ENCODE measurements around the gene NOXO1. TPM values are rescaled to one million over a fixed set of nuclear protein-coding genes. Genes with fewer than 3 reads are reported as not detected.

NOXO1 gene, protein sequence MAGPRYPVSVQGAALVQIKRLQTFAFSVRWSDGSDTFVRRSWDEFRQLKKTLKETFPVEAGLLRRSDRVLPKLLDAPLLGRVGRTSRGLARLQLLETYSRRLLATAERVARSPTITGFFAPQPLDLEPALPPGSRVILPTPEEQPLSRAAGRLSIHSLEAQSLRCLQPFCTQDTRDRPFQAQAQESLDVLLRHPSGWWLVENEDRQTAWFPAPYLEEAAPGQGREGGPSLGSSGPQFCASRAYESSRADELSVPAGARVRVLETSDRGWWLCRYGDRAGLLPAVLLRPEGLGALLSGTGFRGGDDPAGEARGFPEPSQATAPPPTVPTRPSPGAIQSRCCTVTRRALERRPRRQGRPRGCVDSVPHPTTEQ
- total RNA-seq, result 0.14 TPM in 1 of 2 replicates, not detected in the other

DNA sequence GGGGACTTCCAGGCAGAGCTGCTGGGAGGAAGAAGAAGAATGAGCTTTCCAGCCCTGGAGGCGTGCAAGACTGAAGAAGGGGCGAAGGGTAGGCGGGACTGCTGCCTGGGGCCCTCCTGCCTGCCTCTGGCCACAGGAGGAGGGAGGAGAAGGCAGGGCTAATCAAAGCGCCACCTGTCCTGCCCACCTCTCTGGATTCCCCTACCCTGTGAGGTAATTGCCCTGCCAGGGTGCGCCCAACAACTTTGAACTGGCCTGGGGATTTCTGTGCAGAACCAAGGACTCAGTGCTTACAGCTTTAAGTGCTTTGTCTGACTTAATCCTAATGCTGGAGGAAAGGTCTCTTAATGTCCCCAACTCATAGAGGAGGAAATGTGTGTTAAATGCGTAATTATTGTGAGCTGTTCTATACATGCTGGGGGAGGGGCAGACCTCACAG lies at the start of gene NOXO1:
Gene NOXO1, minus strand, starts transcription at position 72 of the 439 bp plus-strand sequence. CDS start 290 bp downstream, outside the sequence.

DNA sequence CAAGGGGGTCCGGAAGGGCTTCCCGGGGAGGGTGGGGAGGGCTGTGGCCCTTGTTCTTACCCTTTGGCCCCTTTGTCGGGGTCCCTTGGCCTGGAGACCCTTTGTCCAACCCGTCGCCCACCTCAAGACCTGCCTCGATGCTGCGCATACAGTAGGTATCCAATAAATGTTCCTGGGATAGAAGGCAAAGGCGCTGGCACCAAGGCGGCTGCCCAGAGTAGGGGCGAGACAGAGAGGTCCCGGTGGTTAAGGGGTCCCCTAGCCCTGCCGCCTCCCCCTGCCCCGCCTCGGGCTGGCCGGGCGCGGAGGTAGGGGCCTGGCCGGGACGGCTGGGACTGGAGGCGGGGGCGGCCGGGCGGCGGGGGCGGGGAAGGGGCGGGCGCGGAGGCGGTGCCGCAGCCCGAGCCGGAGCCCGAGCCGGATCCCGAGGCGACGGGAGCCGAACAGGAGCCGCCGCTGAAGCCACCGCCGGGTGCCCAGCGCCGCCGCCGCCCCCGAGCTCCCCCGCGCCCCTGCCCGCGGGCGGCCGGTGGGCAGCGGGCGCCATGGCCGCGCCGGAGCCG lies 45.3 kb upstream of the NOXO1 start, which contains the start of gene NHERF2:
Gene NHERF2, plus strand, starts transcription at position 442 of the 563 bp plus-strand sequence. Its CDS starts 104 bp downstream, at position 546.

DNA sequence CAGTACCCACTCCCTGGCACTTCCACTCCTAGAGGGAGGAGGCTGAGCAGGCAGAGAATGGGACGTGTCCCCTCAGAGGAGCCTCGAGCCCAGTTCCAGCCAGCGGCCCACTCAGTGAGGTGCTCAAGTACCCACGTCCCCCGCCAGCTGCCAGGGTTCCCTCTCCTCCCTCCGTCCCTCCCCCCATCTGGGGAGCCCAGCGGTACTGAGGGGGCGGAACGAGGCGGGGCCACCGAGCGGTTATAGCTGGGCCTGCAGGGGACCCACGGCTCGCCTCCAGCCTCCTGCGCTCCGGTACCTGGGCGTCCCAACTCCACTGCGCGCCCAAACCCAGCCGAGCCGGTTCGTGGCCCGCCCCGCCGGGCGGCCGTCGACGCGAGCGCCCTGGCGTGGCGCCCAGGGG lies 38.2 kb upstream of the NOXO1 start, which contains the start of gene NPW:
Gene NPW, plus strand, starts transcription at position 268 of the 403 bp plus-strand sequence.

DNA sequence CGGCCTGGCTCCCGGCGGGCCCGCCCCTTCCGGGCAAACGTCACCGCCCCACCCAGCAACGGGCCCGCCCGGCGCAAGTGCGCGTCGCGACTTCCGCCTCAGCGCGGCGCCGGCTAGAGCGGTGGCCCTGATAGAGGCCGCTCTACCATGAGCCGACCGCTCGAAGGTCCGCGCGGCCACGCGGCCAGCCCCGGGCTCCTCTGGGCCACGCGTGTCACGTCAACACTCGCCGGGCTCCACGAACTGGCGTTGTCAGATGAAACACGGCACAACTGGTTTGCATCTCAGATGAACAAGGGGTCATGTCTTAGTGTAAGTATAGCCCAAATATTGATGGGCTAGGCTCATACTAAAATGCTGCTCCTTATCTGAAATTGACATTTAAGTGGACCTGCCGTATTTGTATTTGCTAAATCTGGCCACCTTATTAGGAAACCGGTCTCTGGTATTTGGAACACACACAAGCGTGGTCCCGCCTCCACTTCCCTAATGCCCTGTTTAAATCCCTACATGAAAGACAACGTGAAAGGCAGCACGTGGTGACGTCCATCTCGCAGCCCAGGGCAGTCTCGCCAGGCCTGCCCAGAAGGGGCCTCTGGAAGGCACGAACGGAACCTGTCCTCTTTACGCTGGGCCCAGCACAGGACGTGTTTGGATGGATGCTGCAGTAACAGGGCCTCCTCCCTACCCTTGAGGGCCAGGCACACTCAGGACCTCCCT lies 28.7 kb upstream of the NOXO1 start, which contains the start of gene ZNF598:
Gene ZNF598, minus strand, starts transcription at position 31 of the 720 bp plus-strand sequence.

DNA sequence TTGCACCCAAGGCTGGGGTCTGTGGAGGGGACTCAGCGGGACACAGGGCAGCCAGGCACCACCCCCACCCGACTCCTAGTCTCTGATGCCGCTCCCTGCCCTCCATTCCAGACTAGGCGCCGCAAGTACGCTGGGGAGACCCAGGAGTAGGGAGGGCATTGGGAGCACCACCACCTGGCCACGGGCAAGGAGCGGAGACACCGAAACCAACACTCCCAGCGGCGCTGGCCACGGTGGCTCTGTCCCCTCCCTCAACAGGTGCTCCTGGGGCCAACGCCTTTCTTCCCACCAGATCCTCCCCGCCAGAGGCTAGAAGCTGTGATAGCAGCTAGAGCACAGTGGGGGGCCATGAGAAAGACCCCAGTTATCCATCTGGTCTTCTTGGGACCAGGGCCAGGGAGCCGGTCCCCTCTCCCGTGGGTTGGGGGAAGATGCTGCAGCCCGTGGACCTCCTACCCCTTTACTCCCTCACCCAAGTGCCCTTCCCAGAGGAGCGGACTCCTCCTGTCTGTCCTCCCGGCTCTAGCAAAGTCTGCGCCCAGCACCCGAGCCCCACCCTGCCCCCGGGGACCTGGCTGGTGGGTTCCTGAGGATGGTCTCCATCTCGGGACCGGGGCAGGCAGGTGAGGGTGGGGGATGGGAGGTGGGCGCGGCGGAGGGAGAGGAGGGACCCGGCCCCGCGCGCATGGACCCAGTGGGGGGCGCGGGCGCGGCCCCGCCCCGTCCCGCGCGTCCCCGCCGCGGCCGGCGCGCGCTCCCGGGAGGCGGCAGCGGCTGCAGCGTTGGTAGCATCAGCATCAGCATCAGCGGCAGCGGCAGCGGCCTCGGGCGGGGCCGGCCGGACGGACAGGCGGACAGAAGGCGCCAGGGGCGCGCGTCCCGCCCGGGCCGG lies 8.2 kb upstream of the NOXO1 start, which contains the start of gene SYNGR3:
Gene SYNGR3, plus strand, starts transcription at position 762 of the 892 bp plus-strand sequence. CDS start 133 bp downstream, outside the sequence.

DNA sequence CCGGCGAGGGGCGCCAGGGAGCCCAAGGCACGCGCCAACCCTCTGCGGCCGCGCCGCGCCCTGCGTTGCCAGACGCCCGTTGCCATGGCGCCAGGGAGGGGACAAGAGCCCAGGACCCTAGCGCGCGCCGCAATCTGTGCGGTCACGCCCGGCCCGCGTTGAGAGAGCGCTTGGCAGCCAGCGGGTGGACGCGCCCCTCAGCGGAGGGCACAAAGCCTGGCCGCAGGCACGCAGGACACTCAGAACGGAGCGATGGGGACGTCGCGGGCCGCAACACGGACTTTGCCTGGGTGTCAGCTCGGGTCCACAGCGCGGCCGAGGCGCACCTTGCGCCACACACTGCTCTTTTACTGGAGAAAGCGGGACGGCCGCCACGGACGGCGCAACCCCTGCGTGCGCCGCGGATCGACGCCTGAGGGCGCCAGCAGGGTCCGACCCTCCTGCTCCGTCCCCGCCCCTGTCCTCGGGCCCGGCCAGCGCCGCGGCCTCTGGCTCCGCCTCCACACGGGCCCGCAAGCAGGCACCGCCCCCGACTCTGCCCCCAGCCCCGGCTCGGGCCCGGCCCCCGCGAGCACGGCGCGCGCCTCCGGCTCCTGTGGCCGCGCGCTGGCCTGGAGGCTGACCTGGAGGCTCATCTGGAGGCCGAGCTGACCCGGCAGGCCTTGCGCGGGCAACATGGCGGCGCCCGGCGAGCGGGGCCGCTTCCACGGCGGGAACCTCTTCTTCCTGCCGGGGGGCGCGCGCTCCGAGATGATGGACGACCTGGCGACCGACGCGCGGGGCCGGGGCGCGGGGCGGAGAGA lies 2.5 kb upstream of the NOXO1 start, which contains the start of gene GFER:
Gene GFER, plus strand, starts transcription at position 650 of the 803 bp plus-strand sequence. Its CDS starts 26 bp downstream, at position 676.

DNA sequence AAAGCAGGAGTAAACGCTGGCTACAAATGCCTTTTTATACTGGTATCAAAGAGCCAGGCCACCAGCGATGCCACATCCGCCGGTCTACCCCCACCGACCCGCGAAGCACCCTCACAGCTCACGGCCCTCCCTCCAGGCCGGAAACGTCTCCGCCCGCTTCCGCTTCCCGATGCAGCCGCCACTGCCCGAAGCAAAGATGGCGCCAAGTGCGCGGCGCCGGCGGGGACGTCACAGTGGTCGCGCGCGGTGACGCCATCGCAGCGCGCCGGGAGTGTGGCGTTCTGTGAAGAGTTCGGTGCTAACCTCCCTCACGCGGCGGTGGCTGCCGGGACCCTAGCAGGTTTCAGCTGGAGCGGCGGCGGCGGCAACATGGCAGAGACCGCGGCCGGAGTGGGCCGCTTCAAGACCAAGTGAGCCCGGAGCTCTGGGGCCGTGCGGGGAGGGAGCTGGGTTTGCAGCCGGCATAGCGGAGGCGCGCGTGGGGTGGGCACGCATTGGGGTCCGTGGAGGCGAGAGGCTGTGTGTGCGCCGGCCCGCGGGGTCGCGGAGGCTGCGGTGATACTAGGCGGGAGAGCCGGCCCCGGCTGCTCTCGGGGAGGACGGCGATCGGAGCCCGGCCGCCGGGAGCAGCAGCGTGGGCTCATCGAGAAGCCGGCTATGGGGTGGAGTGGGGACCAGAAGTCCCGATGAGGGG lies 9.3 kb downstream of the NOXO1 start, which contains the start of gene TBL3:
Gene TBL3, plus strand, starts transcription at position 258 of the 694 bp plus-strand sequence. Its CDS starts 112 bp downstream, at position 370.

DNA sequence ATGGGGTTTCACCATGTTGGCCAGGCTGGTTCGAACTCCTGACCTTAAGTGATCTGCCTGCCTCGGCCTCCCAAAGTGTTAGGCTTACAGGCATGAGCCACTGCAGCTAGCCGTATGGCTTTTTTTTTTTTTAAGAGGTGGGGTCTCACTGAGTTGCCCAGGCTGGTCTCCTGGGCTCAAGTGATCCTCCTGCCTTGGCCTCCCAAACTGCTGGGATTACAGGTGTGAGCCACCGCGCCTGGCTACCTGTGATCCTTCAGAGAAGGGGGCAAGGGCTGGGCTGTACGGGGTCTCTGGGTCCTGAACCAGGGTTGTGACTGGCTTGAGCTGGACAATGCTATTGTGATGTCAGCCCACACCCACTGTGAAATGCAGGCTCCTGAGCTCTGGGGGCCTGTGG lies 14.8 kb downstream of the NOXO1 start, which contains the start of gene RNF151:
Gene RNF151, plus strand, starts transcription at position 397 of the 400 bp plus-strand sequence. CDS start 26 bp downstream, outside the sequence.

DNA sequence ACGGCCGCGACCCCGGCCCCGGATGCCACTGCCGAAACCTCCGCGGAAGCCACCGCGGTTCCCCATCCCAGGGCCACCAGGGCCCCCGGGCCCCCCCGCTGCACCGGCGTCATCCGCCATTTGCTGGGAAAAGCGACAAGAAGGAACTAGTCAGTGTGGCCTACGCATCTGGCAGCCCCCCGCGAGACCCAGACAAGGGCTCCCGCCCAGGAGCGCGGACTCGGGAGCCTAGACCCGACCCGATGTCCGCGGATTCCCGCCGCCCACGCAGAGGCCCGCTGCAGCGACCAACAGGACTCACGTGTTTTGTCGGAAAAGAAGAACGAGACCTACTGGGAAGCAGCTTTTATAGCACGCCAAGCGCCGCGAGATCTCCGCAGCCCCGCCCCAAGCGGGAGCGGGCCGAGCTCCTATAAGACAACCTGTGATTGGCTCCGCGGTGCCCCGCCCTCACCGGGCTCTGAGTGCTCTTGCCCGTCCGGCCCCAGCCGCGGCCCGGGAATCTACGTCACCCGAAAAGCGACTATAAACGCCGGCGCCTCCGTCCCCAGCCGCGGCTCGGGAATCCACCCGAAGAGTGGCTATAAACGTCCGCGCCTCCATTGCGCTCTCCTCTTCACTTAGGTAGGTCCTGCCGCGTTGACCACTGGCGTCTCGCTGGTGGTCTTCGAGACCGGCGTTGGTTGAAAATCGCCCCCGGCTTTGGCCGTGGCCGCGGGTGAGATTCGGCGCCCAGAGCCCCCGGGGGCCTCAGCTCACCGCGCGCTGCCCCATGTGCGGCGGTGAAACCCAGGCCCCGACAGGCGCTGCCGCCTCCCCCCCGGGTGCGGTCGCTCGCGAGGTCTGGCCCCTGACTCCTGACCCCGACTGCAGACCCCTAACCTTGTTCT lies 16.5 kb downstream of the NOXO1 start, which contains the start of gene RPS2:
Gene RPS2, minus strand, starts transcription at position 321 of the 890 bp plus-strand sequence. Its CDS starts 201 bp downstream, at position 120.

DNA sequence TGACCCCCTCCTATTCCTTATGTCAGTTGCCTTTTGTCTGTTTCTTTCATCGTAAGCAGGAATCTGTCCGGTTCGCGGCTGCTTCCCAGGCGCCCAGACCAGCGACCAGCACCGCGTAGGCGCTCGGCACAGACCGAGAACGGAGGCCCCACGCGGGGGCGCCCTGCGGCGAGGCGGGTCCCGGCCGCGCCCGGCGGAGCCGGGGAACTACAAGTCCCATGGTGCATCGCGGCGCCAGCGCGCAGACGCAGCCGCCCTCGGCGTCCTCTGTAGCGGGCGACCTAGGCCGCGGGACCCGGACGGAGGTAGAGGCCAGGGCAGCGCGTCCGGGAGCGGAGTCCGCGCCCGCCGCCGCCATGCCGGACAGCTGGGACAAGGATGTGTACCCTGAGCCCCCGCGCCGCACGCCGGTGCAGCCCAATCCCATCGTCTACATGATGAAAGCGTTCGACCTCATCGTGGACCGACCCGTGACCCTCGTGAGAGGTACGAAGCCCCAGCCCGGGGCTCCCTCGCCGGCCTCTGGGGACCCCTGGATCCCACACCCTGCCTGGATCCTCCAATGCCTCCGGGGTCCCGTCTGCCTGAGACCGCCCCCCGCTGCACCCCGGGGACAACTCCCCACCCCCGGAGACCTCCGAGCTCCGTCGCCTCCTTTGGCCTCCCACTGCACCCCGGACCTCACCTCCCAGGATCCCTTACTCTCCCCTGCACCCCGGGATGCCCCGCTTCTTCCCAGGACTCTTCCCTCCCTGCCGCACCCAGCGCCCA lies 21.8 kb downstream of the NOXO1 start, which contains the start of gene NDUFB10:
Gene NDUFB10, plus strand, starts transcription at position 270 of the 771 bp plus-strand sequence. Its CDS starts 87 bp downstream, at position 357.

DNA sequence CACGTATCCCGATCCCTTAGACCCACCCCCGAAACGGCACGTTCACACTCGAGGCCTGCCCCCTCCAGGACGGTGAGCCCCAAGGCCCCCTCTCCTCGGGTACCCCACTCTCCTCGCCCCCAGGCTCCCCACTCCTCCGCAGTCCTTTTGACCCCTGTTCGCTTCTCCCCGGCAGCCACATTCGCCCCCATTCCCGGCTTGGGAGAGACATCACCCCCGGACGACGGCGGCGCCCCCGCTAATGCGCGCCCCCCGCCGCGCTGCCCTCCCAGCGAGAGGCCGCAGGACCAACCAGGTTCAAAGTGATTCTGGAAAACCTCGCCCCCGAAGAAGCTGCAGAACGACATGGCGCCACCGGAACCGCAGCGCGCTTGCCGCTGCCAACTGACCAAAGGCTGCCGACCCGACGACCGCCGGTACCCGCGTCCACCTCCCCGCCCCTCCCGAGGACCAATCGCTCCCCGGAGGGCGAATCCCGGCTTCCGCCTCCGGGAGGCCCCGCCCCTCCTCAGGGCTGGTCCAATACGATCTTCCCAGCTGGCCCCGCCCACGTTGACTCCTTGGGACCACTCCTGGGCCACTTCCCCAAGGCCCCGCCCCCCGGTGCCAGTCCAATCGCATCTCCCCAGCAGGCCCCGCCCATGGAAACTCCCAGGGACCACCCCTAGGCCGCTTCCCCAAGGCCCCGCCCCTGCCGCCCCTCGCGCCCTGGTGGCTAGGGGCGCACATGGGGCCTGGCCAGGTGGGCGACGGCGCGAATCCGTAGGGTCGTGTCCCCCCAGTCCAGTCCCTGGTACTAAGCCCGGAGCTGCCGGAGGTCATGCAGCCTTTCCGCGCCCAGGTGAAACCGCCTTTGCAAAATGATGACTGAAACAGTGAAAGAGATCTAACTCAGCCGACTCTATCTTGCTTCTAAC lies 38.2 kb downstream of the NOXO1 start, which contains the start of gene MSRB1:
Gene MSRB1, minus strand, starts transcription at position 390 of the 917 bp plus-strand sequence. Its CDS starts 43 bp downstream, at position 347.

Other genes with a start within 250 kb of the NOXO1 start
- gene NME3, start 209.9 kb downstream of the NOXO1 start, total RNA-seq, result 48.9 and 58.7 TPM in 2 replicates
- 6.4 and 10.8 TPM in 2 replicates for gene EME2, start 208.7 kb downstream of the NOXO1 start, total RNA-seq
- gene MRPS34, start 208.3 kb downstream of the NOXO1 start, total RNA-seq, result 74.0 and 77.1 TPM in 2 replicates
- gene SPSB3, start 198.9 kb downstream of the NOXO1 start, total RNA-seq, result 22.3 and 28.1 TPM in 2 replicates
- 49.5 and 49.8 TPM in 2 replicates for gene NUBP2, start 198.5 kb downstream of the NOXO1 start, total RNA-seq
- gene IGFALS, start 187.8 kb downstream of the NOXO1 start, total RNA-seq, result under 0.01 and 0.09 TPM in 2 replicates
- gene HAGH, start 154.6 kb downstream of the NOXO1 start, total RNA-seq, result 35.1 and 58.0 TPM in 2 replicates
- 44.4 and 101 TPM in 2 replicates for gene FAHD1, start 154.3 kb downstream of the NOXO1 start, total RNA-seq
- 0.28 TPM in 1 of 2 replicates, not detected in the other for gene MEIOB, start 109.3 kb downstream of the NOXO1 start, total RNA-seq
- not detected in 2 replicates for gene HS3ST6, start 63.1 kb downstream of the NOXO1 start, total RNA-seq
- gene MSRB1, start 38.3 kb downstream of the NOXO1 start, total RNA-seq, result 7.4 and 9.5 TPM in 2 replicates
- gene RPL3L, start 26.8 kb downstream of the NOXO1 start, total RNA-seq, result not detected in 2 replicates
- gene NDUFB10, start 21.9 kb downstream of the NOXO1 start, total RNA-seq, result 194 and 232 TPM in 2 replicates
- 3,442 and 3,638 TPM in 2 replicates for gene RPS2, start 16.6 kb downstream of the NOXO1 start, total RNA-seq
- not detected in 2 replicates for gene RNF151, start 14.6 kb downstream of the NOXO1 start, total RNA-seq
- gene TBL3, start 9.4 kb downstream of the NOXO1 start, total RNA-seq, result 27.9 and 34.6 TPM in 2 replicates
- gene GFER, start 2.7 kb upstream of the NOXO1 start, total RNA-seq, result 10.1 and 11.5 TPM in 2 replicates
- gene SYNGR3, start 8.5 kb upstream of the NOXO1 start, total RNA-seq, result 2.4 and 3.3 TPM in 2 replicates
- gene ZNF598, start 28.4 kb upstream of the NOXO1 start, total RNA-seq, result 11.4 and 11.8 TPM in 2 replicates
- gene NPW, start 38.3 kb upstream of the NOXO1 start, total RNA-seq, result 0.18 and 0.43 TPM in 2 replicates
- gene NHERF2, start 45.4 kb upstream of the NOXO1 start, total RNA-seq, result 27.0 and 28.1 TPM in 2 replicates
- 33.8 and 40.0 TPM in 2 replicates for gene NTHL1, start 66.4 kb upstream of the NOXO1 start, total RNA-seq
- gene TSC2, start 66.5 kb upstream of the NOXO1 start, total RNA-seq, result 37.8 and 59.7 TPM in 2 replicates
- 91.0 and 116 TPM in 2 replicates for gene PKD1, start 154.4 kb upstream of the NOXO1 start, total RNA-seq
- 0.71 and 1.6 TPM in 2 replicates for gene RAB26, start 167.2 kb upstream of the NOXO1 start, total RNA-seq
- gene TRAF7, start 174.3 kb upstream of the NOXO1 start, total RNA-seq, result 48.1 and 52.7 TPM in 2 replicates
- 0.14 and 0.37 TPM in 2 replicates for gene CASKIN1, start 215.1 kb upstream of the NOXO1 start, total RNA-seq
- gene MLST8, start 224.0 kb upstream of the NOXO1 start, total RNA-seq, result 10.7 and 17.5 TPM in 2 replicates
- gene BRICD5, start 229.4 kb upstream of the NOXO1 start, total RNA-seq, result 1.00 and 1.8 TPM in 2 replicates
- 5.3 and 7.8 TPM in 2 replicates for gene PGP, start 233.4 kb upstream of the NOXO1 start, total RNA-seq
- gene E4F1, start 242.1 kb upstream of the NOXO1 start, total RNA-seq, result 24.0 and 28.8 TPM in 2 replicates